Right atrium auricular region (tissue), 2 donors: ENCODE results near the gene SUMF2. TPM values are rescaled to one million over a fixed set of nuclear protein-coding genes. Genes with fewer than 3 reads are reported as not detected.
"Not testable (repeated sequence)": the region's sequence is repeated elsewhere in the genome, so short reads cannot be mapped to it uniquely, and the experiment has no call there.

ENCODE experiments used
- DNase-seq: peaks from one replicate; pipeline ENCODE4 v3.0.0-alpha.2; 2019; ENCODE audit warnings: low spot score
- H3K27ac ChIP-seq, 2 donors: fragments of 200-600 bp; sonication (generic); 1 replicate in 1 of 2; 2 replicates in 1 of 2; pipeline ENCODE4 v1.5.1; 2016 to 2019
- H3K27me3 ChIP-seq, 2 donors: fragments of 200-600 bp; sonication (generic); one replicate each; pipeline versions ENCODE4 v1.5.1 to v1.6.0; 2017 to 2019
- H3K36me3 ChIP-seq: fragments of 200-600 bp; sonication (generic); one replicate; pipeline ENCODE4 v1.5.1; 2016
- H3K4me1 ChIP-seq, 2 donors: fragments of 200-600 bp; sonication (generic); one replicate each; pipeline versions ENCODE4 v1.5.1 to v1.6.0; 2017 to 2019
- H3K4me3 ChIP-seq, 2 donors: fragments of 200-600 bp; sonication (generic); 1 replicate in 1 of 2; 2 replicates in 1 of 2; pipeline ENCODE4 v1.5.1; 2017 to 2019; ENCODE audit warnings: mild to moderate bottlenecking in 1 of 2, moderate library complexity in 1 of 2
- H3K9me3 ChIP-seq, 2 donors: fragments of 200-600 bp; sonication (generic); one replicate each; pipeline ENCODE4 v1.5.1; 2019
- total RNA-seq, 2 donors: library from RNA; depleted of rRNA; stranded (reverse); fragments of >200 nt; gene quantifications; one replicate each; pipeline ENCODE4 v1.1.0, GENCODE V29; 2016
- TF ChIP-seq, protein P1 (sequence below), 2 donors: fragments of 200-600 bp; sonication (generic); IDR thresholded peaks; one replicate each; pipeline ENCODE4 v1.5.1; 2019; ENCODE audit warnings: antibody characterized with exemption in 2 of 2

SUMF2 gene
- total RNA-seq, 2 donors from 2014 or later, result 31.7 to 54.9 TPM

DNA sequence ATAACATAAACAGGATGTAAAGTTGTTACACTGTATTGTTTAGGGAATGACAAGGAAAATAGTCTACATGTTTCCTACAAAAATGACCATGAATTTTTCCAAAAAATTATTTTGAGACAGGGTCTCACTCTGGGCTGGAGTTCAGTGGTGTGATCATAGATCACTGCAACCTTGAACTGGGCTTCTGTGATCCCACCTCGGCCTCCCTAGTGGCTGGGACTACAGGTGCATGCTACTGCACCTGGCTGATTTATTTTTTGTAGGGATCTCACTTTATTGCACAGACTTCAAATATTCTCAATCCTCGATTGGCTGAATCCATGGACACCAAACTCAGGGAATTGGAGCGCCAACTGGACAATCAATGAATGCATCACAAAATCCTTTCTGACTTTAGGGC is 35.6 kb downstream of the SUMF2 start:
- Histone ChIP-seq H3K9me3 (no peaks in the 10 kb centered on the region), H3K4me3 (no peak overlapping the region), H3K36me3 (peaks cover 53% of the 10 kb centered on the region), H3K27ac (no peak overlapping the region), H3K4me1 (peaks cover 0 to 12% of the 10 kb centered on the region in 2 donors), H3K27me3 (no peaks in the 10 kb centered on the region)
- DNase-seq, result no peak
- TF ChIP-seq, protein P1, sequence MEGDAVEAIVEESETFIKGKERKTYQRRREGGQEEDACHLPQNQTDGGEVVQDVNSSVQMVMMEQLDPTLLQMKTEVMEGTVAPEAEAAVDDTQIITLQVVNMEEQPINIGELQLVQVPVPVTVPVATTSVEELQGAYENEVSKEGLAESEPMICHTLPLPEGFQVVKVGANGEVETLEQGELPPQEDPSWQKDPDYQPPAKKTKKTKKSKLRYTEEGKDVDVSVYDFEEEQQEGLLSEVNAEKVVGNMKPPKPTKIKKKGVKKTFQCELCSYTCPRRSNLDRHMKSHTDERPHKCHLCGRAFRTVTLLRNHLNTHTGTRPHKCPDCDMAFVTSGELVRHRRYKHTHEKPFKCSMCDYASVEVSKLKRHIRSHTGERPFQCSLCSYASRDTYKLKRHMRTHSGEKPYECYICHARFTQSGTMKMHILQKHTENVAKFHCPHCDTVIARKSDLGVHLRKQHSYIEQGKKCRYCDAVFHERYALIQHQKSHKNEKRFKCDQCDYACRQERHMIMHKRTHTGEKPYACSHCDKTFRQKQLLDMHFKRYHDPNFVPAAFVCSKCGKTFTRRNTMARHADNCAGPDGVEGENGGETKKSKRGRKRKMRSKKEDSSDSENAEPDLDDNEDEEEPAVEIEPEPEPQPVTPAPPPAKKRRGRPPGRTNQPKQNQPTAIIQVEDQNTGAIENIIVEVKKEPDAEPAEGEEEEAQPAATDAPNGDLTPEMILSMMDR (IDR thresholded peaks at IDR 0.05), result no peak

DNA sequence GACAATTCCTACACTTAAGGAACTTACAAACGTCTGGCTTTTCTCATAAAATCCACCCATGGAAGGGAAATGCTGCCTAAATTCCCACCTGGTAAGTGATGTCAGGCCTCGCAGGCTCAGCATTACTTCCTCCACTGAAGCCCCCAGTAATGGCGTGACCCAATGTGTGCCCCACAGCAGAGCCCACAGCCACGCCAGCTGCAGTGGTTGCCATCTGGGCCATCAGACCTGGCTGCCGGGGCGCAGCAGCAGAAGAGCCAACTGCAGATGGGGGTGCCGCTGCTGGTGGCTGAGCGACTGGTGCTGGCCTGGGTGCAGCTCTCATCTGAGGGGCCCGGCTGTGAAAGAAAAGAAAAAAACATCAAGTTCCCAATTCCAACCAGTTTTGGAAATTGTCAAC is 40.1 kb downstream of the SUMF2 start:
- H3K27me3 ChIP-seq, H3K4me3 ChIP-seq, H3K27ac ChIP-seq, H3K9me3 ChIP-seq, DNase-seq: not testable (repeated sequence)
- Histone ChIP-seq H3K4me1 (peaks cover 0 to 15% of the 10 kb centered on the region in 2 donors), H3K36me3 (peaks cover 52% of the 10 kb centered on the region)

DNA sequence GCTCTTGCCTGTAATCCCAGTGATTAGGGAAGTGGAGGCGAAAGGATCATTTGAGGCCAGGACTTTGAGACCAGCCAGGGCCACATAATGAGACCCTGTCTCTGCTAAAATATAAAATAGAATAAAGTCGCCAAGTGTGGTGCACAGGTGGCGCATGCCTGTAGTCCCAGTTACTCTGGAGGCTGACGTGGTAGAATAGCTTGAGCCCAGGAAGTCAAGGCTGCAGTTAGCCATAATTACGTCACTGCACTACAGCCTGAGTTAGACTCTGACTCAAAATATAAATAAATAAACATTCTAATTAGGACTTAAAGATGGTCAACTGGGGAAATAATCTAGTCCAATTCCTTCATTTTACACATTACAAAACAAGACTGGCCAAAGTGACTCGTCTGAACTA is 41.4 kb downstream of the SUMF2 start:
- TF ChIP-seq, protein P1 (IDR thresholded peaks at IDR 0.05), result no peak

DNA sequence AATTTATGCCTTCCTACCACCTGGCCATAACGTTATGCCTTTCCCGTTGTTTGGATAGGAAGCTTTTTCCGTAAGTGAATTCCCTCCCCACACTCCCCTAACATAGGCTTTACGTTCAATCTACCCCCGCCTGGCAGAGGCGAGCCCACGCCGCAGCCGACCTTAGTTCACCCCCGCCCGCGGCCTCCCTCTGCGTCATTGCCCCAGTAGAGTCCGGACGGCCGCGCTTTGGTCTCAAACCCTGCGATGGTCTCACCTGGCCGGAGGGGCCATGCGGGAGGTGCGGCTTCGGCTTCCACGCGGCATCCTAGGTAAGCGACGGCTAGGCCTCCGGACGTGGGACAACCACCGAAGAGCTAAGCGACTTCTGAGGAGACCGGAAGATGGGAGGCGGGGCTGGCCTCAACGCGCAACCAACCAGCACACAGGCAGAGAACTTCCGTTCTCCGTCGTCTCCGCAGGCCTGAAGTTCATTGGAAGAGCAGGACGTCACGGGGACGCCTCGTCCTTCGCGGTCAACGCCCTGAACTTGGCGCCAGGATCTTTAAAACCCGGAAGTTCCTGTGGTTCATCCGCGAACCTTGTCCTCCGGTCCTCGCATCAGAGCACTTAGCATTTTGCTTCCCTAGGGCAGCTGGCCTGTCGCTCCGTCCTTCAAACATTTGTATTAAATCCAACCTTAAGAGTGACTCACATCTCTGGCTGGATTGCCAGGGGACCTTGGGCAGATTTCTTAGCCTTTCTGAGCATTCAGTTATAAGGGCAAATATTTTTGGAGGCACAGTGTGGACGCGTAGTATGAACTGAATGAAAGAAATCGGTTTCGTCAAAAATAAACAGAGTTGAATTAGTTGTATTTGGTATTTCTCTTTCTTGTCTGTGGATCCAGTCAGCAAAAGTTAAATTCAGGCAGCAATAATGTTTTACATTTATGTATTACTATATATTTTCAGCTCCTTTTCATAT is 42.3 kb downstream of the SUMF2 start, which contains the start of gene CHCHD2:
Gene CHCHD2 (minus strand): TSS at position 369 of the 966 bp plus-strand sequence. CDS start 63 bp downstream, at position 306.
- Histone ChIP-seq H3K36me3 (peaks cover 29% of the 10 kb centered on the region), H3K27me3 (no peaks in the 10 kb centered on the region), H3K27ac (peak within 1 kb of the TSS; percentile 92), H3K9me3 (no peaks in the 10 kb centered on the region), H3K4me3 (peak within 1 kb of the TSS; percentile 88 to 91), H3K4me1 (peaks cover 0 to 15% of the 10 kb centered on the region in 2 donors)
- TF ChIP-seq, protein P1 (IDR thresholded peaks at IDR 0.05), result no peak
- peak; percentile 98 for DNase-seq

More for the DNA sequence above, 41.4 kb downstream of the SUMF2 start:
- H3K9me3 ChIP-seq, result no peaks in the 10 kb centered on the region
- H3K4me1 ChIP-seq, result peaks cover 0 to 15% of the 10 kb centered on the region in 2 donors
- H3K27me3 ChIP-seq, result no peaks in the 10 kb centered on the region
- H3K36me3 ChIP-seq, result peaks cover 38% of the 10 kb centered on the region
- H3K4me3 ChIP-seq, result peak overlapping the region; percentile 88 to 91
- no peak for DNase-seq
- H3K27ac ChIP-seq, result peak overlapping the region; percentile 92

DNA sequence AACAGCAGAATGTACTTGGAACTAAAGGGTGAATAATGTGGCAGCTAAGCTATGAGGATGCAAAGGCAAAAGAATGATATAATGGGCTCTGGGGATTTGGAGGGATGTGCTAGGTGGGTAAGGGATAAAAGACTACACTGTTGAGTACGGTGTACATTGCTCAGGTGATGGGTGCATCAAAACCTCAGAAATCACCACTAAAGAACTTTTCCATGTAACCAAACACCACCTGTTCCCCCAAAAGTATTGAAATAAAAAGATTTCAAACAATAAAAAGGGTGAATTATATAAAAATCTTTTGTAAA is 43.8 kb downstream of the SUMF2 start:
- H3K36me3 ChIP-seq, result peaks cover 14% of the 10 kb centered on the region
- peaks cover 0 to 15% of the 10 kb centered on the region in 2 donors for H3K4me1 ChIP-seq
- TF ChIP-seq, protein P1 (IDR thresholded peaks at IDR 0.05), result no peak
- no peak overlapping the region for H3K4me3 ChIP-seq
- no peak overlapping the region for H3K27ac ChIP-seq
- no peaks in the 10 kb centered on the region for H3K9me3 ChIP-seq
- H3K27me3 ChIP-seq, result no peaks in the 10 kb centered on the region
- DNase-seq, result no peak

DNA sequence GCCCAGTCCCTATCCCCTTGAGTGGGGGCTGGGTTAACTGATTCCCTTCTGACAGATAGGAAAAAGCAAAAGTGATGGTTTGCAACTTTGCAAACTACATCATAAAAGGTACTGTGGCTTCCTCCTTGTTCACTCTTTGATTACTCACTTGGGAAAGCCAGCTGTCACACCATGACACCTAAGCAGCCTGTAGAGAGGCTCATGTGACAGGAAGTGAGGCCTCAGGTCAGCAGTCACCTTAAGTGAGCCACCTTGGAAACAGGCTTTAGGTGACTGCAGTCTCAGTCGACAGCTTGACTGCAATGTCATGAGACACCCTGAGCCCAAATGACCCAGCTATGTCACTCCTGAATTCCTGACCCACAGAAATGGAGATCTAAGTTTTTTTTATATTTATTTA is 46.5 kb downstream of the SUMF2 start:
- TF ChIP-seq, protein P1 (IDR thresholded peaks at IDR 0.05), result no peak
- no peaks in the 10 kb centered on the region for H3K9me3 ChIP-seq
- DNase-seq, result no peak

DNA sequence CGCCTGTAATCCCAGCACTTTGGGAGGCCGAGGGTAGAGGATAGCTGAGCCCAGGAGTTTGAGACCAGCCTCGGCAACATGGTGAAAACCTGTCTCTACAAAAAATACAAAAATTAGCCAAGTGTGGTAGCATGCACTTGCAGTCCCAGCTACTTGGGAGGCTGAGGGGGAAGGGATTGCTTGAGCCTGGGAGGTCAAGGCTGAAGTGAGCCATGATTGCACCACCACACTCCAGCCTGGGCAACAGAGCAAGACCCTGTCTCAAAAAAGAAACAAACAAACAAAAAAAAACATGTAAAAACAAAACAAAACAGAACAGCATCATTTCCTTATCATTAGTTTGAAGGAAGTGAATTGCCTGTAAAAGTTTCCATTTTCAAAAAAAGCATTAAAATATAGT is 48.2 kb downstream of the SUMF2 start:
- H3K36me3 ChIP-seq, DNase-seq, H3K27me3 ChIP-seq, H3K4me3 ChIP-seq, H3K9me3 ChIP-seq, H3K27ac ChIP-seq, H3K4me1 ChIP-seq: not testable (repeated sequence)

More for the DNA sequence above, 46.5 kb downstream of the SUMF2 start:
- Histone ChIP-seq H3K4me3 (no peak overlapping the region), H3K27ac (no peak overlapping the region), H3K4me1 (peaks cover 0 to 4% of the 10 kb centered on the region in 2 donors), H3K36me3 (no peaks in the 10 kb centered on the region), H3K27me3 (no peaks in the 10 kb centered on the region)
